Aorta (tissue), 5 donors: ENCODE results near the gene FGF9. TPM values are rescaled to one million over a fixed set of nuclear protein-coding genes. Genes with fewer than 3 reads are reported as not detected.

Experiments used
- ATAC-seq: fragments of 200-7000 bp; cut with Tn5 transposase; one replicate; pipeline ENCODE4 v1.9.1; 2022; ENCODE audit warnings: moderate library complexity; ENCODE audit not compliant: low FRiP score
- DNase-seq, 2 donors: peaks; one replicate each; pipeline ENCODE4 v3.0.0-alpha.2; 2020
- H3K27ac ChIP-seq, 2 donors: one replicate each; pipeline ENCODE4 v1.5.1; 2013; ENCODE audit warnings: low read length in 2 of 2, mild to moderate bottlenecking in 2 of 2, moderate library complexity in 2 of 2, control low read depth in 1 of 2, inconsistent platforms in 1 of 2, low read depth in 1 of 2
- H3K27me3 ChIP-seq, 2 donors: one replicate each; pipeline ENCODE4 v1.6.1; 2013; ENCODE audit warnings: control low read depth in 1 of 2, low read length in 1 of 2, mild to moderate bottlenecking in 1 of 2, moderate library complexity in 1 of 2; ENCODE audit not compliant: insufficient read depth in 2 of 2, control insufficient read depth in 1 of 2
- H3K36me3 ChIP-seq, 2 donors: one replicate each; pipeline ENCODE4 v1.6.1; 2013; ENCODE audit warnings: control low read depth in 1 of 2, low read length in 1 of 2, mild to moderate bottlenecking in 1 of 2; ENCODE audit not compliant: insufficient read depth in 2 of 2, control insufficient read depth in 1 of 2
- H3K4me1 ChIP-seq, 2 donors: one replicate each; pipeline ENCODE4 v1.6.1; 2013; ENCODE audit warnings: low read length in 2 of 2, control low read depth in 1 of 2, mild to moderate bottlenecking in 1 of 2, moderate library complexity in 1 of 2; ENCODE audit not compliant: insufficient read depth in 2 of 2, control insufficient read depth in 1 of 2
- H3K4me3 ChIP-seq, 2 donors: one replicate each; pipeline ENCODE4 v1.5.1; 2013; ENCODE audit warnings: low read length in 2 of 2, control low read depth in 1 of 2, mild to moderate bottlenecking in 1 of 2
- H3K9me3 ChIP-seq: one replicate; pipeline ENCODE4 v1.6.1; 2013; ENCODE audit warnings: mild to moderate bottlenecking, low read length; ENCODE audit not compliant: control insufficient read depth
- WGBS, 2 donors: extraction: QIAGEN DNeasy Blood & Tissue Kit; methylation state at CpG; one replicate each; pipeline ENCODE4 v1.1.7; 2013; 5-methylcytosine and 5-hydroxymethylcytosine counted together
- intact Hi-C, 2 donors: fragments of 100-400 bp; cut with DNase I; formaldehyde crosslinking; loops; one replicate each; pipeline versions ENCODE4 v1.14.2 to v1.15.0; 2022
- polyA plus RNA-seq, 2 donors: library from polyadenylated mRNA; stranded (reverse); fragments of 200-250 nt; gene quantifications; one replicate each; pipeline ENCODE4 v1.2.3, GENCODE V29; 2013
- total RNA-seq, 2 donors: library from RNA; stranded (reverse); fragmentation: NEBNext Ultra II Directional; extraction: Animal tissue kit (Norgen Biotek cat#: 25700); gene quantifications; one replicate each; pipeline ENCODE4 v1.2.1, GENCODE V29; 2021
- donor health status: healthy with polysubstance abuse.
- donor health status: Bipolar disorder and iron deficiency.
- donor health status: DM: no; HTN: no; CAD: no.
- donor health status: DM: no; HTN: no; CAD: no.
- donor health status: DM: yes; HTN: yes; CAD: no.

FGF9 gene
- total and polyA plus RNA-seq, 4 donors = 0.62 to 6.1 TPM; not detected in 2

GRCh38 chr13:21739771-21740170 lies 68.9 kb downstream of the FGF9 start:
- WGBS, 2 donors = 59 to 70% methylated on average over 8 of the region's 8 CpGs

GRCh38 chr13:21741396-21741979 lies 70.6 kb downstream of the FGF9 start:
- 89 to 93% methylated on average over 4 of the region's 4 CpGs for WGBS, 2 donors
- DNase-seq = no peak
- Histone ChIP-seq H3K36me3 (no peaks in the 10 kb centered on the region), H3K4me3 (no peak overlapping the region), H3K27me3 (no peaks in the 10 kb centered on the region), H3K4me1 (no peaks in the 10 kb centered on the region), H3K27ac (no peak overlapping the region), H3K9me3 (no peaks in the 10 kb centered on the region)
- no peak for ATAC-seq
- intact Hi-C loops = no loop called here

More at GRCh38 chr13:21739771-21740170, 68.9 kb downstream of the FGF9 start:
- H3K27ac ChIP-seq = no peak overlapping the region
- no peaks in the 10 kb centered on the region for H3K9me3 ChIP-seq
- H3K27me3 ChIP-seq = no peaks in the 10 kb centered on the region
- H3K36me3 ChIP-seq = no peaks in the 10 kb centered on the region
- DNase-seq = no peak
- no peak overlapping the region for H3K4me3 ChIP-seq
- peaks cover 0 to 2% of the 10 kb centered on the region in 2 donors for H3K4me1 ChIP-seq
- ATAC-seq = no peak
- intact Hi-C loops = no loop called here

DNA sequence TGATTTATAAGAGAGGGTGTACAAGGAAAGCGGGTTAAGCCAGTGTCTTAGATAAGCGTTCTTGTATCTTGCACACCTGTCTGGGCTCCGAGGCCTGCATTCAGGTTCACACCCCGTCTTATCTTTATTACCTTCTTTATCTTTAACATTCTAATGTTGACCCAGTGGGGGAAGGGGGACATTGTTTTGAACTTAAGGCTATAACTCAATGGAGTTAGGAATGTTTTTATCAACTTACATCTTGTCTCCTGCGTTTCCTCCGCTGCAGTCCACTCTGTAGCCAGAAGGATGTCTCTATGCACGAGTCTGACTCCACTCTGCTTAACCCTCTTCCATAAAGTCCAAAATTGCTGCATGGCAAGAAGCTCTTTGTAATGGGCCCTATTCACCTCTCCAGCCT lies 71.2 kb downstream of the FGF9 start:
- intact Hi-C loops = no loop called here
- Histone ChIP-seq H3K27ac (no peak overlapping the region), H3K27me3 (no peaks in the 10 kb centered on the region), H3K4me1 (no peaks in the 10 kb centered on the region), H3K9me3 (no peaks in the 10 kb centered on the region), H3K36me3 (no peaks in the 10 kb centered on the region), H3K4me3 (no peak overlapping the region)
- WGBS, 2 donors = 69 to 78% methylated on average over 7 of the region's 7 CpGs
- no peak for DNase-seq
- ATAC-seq = no peak

DNA sequence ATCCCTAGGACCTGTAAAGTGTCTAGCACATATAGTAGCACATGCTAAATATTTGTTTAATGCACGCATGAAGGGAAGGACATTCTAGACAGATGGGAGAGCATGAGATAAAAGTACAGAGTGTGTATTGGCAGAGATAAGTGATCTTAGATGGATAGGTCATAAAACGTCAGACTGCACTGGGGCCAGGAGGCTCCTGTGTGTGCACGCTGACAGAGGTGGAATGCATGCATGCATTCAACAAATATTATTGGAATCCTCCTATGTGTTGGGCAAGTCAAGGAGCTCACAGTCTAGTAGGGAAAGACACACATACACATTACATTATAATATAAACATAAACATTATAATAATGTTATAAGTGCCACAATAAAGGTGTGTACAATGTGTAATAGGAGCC lies 73.3 kb downstream of the FGF9 start:
- DNase-seq (no peak), ATAC-seq (no peak)
- H3K9me3 ChIP-seq = no peaks in the 10 kb centered on the region
- H3K36me3 ChIP-seq = no peaks in the 10 kb centered on the region
- H3K27me3 ChIP-seq = peaks cover 0 to 5% of the 10 kb centered on the region in 2 donors
- no peak overlapping the region for H3K4me3 ChIP-seq
- H3K4me1 ChIP-seq = no peaks in the 10 kb centered on the region
- H3K27ac ChIP-seq = no peak overlapping the region
- WGBS, 2 donors = 13 to 26% methylated on average over 3 of the region's 3 CpGs
- intact Hi-C loops = no loop called here

DNA sequence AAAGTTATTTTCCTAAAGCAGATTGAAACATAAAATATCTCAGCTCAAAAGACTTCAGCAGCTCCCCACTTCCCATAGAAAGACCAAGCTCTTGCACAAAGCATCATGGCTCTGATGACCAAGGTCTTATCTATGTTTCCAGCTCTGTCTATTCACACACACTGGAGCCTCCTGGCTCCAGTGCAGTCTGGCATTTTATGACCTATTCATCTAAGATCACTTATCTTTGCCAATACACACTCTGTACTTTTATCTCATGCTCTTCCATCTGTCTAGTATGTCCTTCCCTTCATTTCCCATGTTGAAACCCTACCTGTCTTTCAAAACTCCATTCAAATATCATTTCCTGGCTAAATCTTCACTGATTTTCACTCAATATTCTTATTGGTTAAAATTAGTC lies 74.4 kb downstream of the FGF9 start:
- Histone ChIP-seq H3K27ac (no peak overlapping the region), H3K36me3 (no peaks in the 10 kb centered on the region), H3K9me3 (no peaks in the 10 kb centered on the region), H3K4me3 (no peak overlapping the region), H3K4me1 (no peaks in the 10 kb centered on the region), H3K27me3 (peaks cover 0 to 5% of the 10 kb centered on the region in 2 donors)
- no peak for DNase-seq
- ATAC-seq = no peak
- intact Hi-C loops = no loop called here

GRCh38 chr13:21747456-21747855 lies 76.6 kb downstream of the FGF9 start:
- no peak overlapping the region for H3K4me3 ChIP-seq
- H3K36me3 ChIP-seq = no peaks in the 10 kb centered on the region
- peaks cover 1% of the 10 kb centered on the region for H3K9me3 ChIP-seq
- no peak for ATAC-seq
- DNase-seq = no peak
- H3K4me1 ChIP-seq = no peaks in the 10 kb centered on the region
- H3K27ac ChIP-seq = no peak overlapping the region
- intact Hi-C loops = no loop called here
- WGBS, 2 donors = 70 to 71% methylated on average over 4 of the region's 4 CpGs
- peaks cover 0 to 5% of the 10 kb centered on the region in 2 donors for H3K27me3 ChIP-seq

- intact Hi-C loops = no loop called here
- WGBS, 2 donors = 95 to 96% methylated on average over 1 of the region's 1 CpG
- ATAC-seq (no peak), DNase-seq (no peak)
- no peaks in the 10 kb centered on the region for H3K4me1 ChIP-seq
- no peaks in the 10 kb centered on the region for H3K36me3 ChIP-seq
- H3K27ac ChIP-seq = no peak overlapping the region
- H3K9me3 ChIP-seq = peaks cover 1% of the 10 kb centered on the region
- no peak overlapping the region for H3K4me3 ChIP-seq
- H3K27me3 ChIP-seq = peaks cover 0 to 5% of the 10 kb centered on the region in 2 donors
These were observed 77.3 kb downstream of the FGF9 start for GRCh38 chr13:21748166-21748565.

DNA sequence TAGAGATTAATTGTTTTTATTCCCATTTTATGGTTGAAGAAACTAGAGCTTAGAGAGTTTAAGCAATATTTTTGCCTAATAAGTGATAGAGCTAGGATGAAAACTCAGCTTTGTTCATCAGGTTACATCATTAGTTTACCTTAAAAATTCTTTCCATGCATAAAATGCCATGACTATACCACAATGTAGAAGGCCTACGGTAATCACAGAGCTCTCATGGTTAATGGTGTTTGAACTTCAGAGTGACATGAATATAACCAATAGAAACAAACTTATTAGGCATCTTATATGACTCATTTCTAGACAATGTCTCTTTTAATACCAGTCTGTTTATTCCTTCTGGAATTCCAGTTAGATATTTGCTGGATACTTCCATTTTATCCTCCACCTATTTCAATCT lies 78.5 kb downstream of the FGF9 start:
- whole genome bisulfite sequencing, 2 donors = 31 to 36% methylated on average over 1 of the region's 1 CpG
- intact Hi-C loops = no loop called here
- Histone ChIP-seq H3K36me3 (no peaks in the 10 kb centered on the region), H3K27me3 (peaks cover 0 to 5% of the 10 kb centered on the region in 2 donors), H3K27ac (no peak overlapping the region), H3K4me3 (no peak overlapping the region), H3K4me1 (no peaks in the 10 kb centered on the region), H3K9me3 (peaks cover 1% of the 10 kb centered on the region)
- no peak for DNase-seq
- no peak for ATAC-seq

GRCh38 chr13:21752501-21752900 lies 81.6 kb downstream of the FGF9 start:
- H3K27me3 ChIP-seq = peaks cover 0 to 5% of the 10 kb centered on the region in 2 donors
- no peaks in the 10 kb centered on the region for H3K36me3 ChIP-seq
- no peak overlapping the region for H3K4me3 ChIP-seq
- intact Hi-C loops = no loop called here
- DNase-seq (no peak), ATAC-seq (no peak)
- peaks cover 1% of the 10 kb centered on the region for H3K9me3 ChIP-seq
- H3K27ac ChIP-seq = no peak overlapping the region
- 85 to 87% methylated on average over 1 of the region's 1 CpG for WGBS, 2 donors
- no peaks in the 10 kb centered on the region for H3K4me1 ChIP-seq
